B cell (primary cell): ENCODE measurements around the gene SIGLEC10.

Source experiments
- EZH2 ChIP-seq: IDR thresholded peaks from 2 replicates; pipeline ENCODE4 v1.6.1; 2012; ENCODE audit warnings: borderline replicate concordance, low read depth, mild to moderate bottlenecking, moderate library complexity, low read length; ENCODE audit not compliant: insufficient read depth, poor library complexity, severe bottlenecking
- TF ChIP-seq, protein P1 (sequence below): fragments of 200-600 bp; IDR thresholded peaks from one replicate; pipeline ENCODE4 v1.8.0; 2022; ENCODE audit warnings: antibody characterized with exemption, mild to moderate bottlenecking

DNA sequence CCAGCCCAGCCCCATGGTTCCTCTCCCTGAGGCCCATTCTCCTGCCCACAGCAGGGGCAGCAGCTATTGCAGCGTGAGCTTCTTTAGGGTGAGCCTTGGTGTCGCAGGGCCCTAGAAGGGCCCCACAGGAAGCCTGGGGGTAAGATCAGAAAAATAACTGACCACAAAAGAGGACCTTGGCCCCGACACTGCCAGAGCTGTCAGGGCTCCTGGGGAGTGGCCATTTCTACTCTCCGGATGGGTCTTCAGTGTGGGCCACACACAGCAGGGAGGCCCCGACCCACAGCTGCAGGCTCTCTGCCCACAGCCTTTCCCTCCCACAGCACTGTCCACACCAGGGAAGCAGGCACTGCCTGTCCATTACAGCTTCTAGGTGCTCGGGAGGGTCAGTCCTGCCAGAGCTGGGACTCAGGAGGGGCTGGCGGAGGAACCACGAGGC is 44.3 kb upstream of the SIGLEC10 start:
- TF ChIP-seq, protein P1, sequence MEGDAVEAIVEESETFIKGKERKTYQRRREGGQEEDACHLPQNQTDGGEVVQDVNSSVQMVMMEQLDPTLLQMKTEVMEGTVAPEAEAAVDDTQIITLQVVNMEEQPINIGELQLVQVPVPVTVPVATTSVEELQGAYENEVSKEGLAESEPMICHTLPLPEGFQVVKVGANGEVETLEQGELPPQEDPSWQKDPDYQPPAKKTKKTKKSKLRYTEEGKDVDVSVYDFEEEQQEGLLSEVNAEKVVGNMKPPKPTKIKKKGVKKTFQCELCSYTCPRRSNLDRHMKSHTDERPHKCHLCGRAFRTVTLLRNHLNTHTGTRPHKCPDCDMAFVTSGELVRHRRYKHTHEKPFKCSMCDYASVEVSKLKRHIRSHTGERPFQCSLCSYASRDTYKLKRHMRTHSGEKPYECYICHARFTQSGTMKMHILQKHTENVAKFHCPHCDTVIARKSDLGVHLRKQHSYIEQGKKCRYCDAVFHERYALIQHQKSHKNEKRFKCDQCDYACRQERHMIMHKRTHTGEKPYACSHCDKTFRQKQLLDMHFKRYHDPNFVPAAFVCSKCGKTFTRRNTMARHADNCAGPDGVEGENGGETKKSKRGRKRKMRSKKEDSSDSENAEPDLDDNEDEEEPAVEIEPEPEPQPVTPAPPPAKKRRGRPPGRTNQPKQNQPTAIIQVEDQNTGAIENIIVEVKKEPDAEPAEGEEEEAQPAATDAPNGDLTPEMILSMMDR = no peak
- no peak for TF ChIP-seq EZH2
